Melanocyte of skin (primary cell): Measurements from ENCODE around the gene LHX6. TPM values are rescaled to one million over a fixed set of nuclear protein-coding genes. Genes with fewer than 3 reads are reported as not detected.

Experiments
- total RNA-seq, 2 donors: library from RNA; depleted of rRNA; stranded (reverse); fragments of >200 nt; gene quantifications; 2 replicates each; pipeline ENCODE4 v1.2.3, GENCODE V29; 2012

The LHX6 gene
- total RNA-seq: not detected

GRCh38 chr9:122228568-122229484, at the start of gene LHX6:
Gene LHX6, minus strand, starts transcription at chr9:122228957. Its CDS starts 217 bp downstream, at chr9:122228740.

DNA sequence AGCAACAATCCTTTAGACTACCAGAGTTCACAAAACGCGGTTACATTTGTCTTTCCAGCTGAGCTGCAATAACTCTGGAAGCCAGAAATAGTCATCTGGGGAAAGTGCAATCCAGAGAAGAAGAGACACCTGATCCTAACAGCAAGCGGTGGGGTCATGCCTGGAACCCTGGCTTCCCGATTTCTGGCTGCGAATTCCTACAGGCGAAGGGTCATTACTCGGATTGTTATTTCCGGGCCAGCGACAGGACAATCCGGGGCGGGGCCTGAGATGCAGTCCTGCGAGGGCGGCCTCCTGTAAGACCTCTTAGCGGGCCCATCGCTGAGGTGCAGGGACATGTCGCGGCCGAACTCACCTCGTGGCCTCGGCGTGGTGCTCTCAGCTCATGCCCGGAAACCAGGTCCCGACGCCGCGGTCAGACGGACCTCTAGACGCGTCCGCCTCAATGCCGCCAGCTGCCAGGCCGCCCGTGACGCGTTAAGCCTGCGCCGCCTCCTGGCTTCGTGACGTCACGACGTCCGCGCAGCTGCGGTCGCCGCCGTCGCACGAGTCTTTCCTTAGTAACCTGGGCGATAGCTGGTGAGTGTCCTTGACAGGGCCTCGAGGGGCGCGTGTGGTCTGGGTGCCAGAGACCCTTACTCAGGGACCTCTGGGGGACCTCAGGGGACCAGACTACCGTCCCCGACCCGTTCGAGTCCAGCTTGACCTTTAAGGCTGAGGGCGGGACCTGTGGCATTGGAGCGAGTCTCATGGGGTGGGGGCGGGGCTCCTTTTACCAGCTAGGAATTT, 35.8 kb upstream of the LHX6 start, which contains the start of the genes MRRF and RBM18:
Gene MRRF, plus strand, starts transcription at position 523 of the 789 bp plus-strand sequence. CDS start 6,010 bp downstream, outside the sequence.
Gene RBM18, minus strand, starts transcription at position 481 of the 789 bp plus-strand sequence. CDS start 3,348 bp downstream, outside the sequence.

DNA sequence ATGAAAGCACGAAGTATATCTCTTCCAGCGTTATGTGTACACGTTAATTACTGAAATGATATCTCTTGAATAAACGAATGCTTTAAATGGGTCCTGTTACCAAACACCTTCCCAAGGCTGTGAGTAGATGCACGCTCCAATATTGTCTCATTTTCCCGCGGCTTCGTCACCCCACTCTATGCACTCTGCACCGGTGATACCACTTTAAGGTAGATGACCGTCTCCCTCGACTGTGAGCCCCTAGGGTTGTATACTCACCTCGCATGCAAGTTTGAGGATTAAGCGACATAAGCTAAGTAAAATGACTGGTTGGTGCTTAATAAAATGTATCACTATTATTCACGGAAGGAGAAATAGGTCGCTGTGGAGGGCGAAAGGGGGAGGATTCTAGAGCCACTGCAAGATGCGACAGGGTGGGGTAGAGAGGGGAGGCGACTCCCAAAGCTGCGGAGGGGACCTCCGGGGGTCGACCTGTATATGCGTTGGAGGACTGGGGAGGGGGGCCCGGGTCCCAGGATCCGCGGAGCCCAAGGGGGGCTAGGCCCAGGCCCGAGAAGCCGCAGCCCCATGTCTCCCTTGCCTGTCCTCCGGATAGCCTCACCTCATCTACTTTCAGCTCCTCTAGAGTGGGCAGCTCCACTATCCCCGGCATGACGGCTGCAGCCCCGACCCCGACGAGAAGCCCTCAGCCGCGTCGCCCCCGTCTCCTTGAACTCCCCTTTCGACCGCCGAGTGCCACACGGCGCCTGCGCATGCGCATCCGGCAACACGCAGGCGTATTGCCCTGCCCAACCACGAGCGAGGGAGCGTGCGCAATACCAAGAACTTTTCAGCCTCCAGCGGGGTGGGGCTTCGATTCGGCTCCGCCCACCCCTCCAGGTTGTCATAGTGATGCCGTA, 69.5 kb downstream of the LHX6 start, which contains the start of the genes MORN5 and NDUFA8:
Gene MORN5, plus strand, starts transcription at position 883 of the 899 bp plus-strand sequence. CDS start 65 bp downstream, outside the sequence.
Gene NDUFA8, minus strand, starts transcription at position 754 of the 899 bp plus-strand sequence. Its CDS starts 102 bp downstream, at position 652.

Other genes with a start within 250 kb of the LHX6 start
- gene TTLL11, start 135.6 kb downstream of the LHX6 start, total RNA-seq: 1 to 10 TPM; 4.0 to 8.6 TPM
- 10 to 100 TPM; 28.6 to 49.6 TPM for gene NDUFA8, start 69.2 kb downstream of the LHX6 start, total RNA-seq
- not detected for gene MORN5, start 69.0 kb downstream of the LHX6 start, total RNA-seq
- gene RBM18, start 35.9 kb upstream of the LHX6 start, total RNA-seq: 10 to 100 TPM in 1 of 2 donors, 1 to 10 TPM in 1; 7.9 to 16.0 TPM
- gene MRRF, start 35.9 kb upstream of the LHX6 start, total RNA-seq: 10 to 100 TPM; 33.7 to 42.6 TPM
- gene PTGS1, start 142.1 kb upstream of the LHX6 start, total RNA-seq: under 1 TPM; under 0.01 TPM
- not detected for gene OR1J1, start 249.0 kb upstream of the LHX6 start, total RNA-seq